IPS-11a (cell line): ENCODE measurements around the gene ATP11B.

Experiments used
- H3K4me3 ChIP-seq: one replicate; pipeline ENCODE4 v1.5.1; 2013; ENCODE audit warnings: low read depth, low read length, control low read depth

The ATP11B gene

GRCh38 chr3:182908471-182908870 is 115.2 kb downstream of the ATP11B start:
- no peak overlapping the region for H3K4me3 ChIP-seq

GRCh38 chr3:182909318-182910040 is 116.2 kb downstream of the ATP11B start:
- no peak overlapping the region for H3K4me3 ChIP-seq

- H3K4me3 ChIP-seq = no peak overlapping the region
These were observed 117.9 kb downstream of the ATP11B start for GRCh38 chr3:182910936-182911781.

GRCh38 chr3:182911782-182912111 is 118.4 kb downstream of the ATP11B start:
- no peak overlapping the region for H3K4me3 ChIP-seq

- H3K4me3 ChIP-seq = no peak overlapping the region
These were observed 119.2 kb downstream of the ATP11B start for GRCh38 chr3:182912474-182912873.

- no peak overlapping the region for H3K4me3 ChIP-seq
These were observed 120.6 kb downstream of the ATP11B start for GRCh38 chr3:182913889-182914288.

GRCh38 chr3:182914341-182914740 is 121.0 kb downstream of the ATP11B start:
- no peak overlapping the region for H3K4me3 ChIP-seq

- H3K4me3 ChIP-seq = no peak overlapping the region
These were observed 123.8 kb downstream of the ATP11B start for GRCh38 chr3:182917134-182917533.

GRCh38 chr3:182919866-182920357 is 126.6 kb downstream of the ATP11B start:
- H3K4me3 ChIP-seq = no peak overlapping the region

GRCh38 chr3:182920515-182921084 is 127.3 kb downstream of the ATP11B start:
- H3K4me3 ChIP-seq = no peak overlapping the region

- H3K4me3 ChIP-seq = no peak overlapping the region
These were observed 128.5 kb downstream of the ATP11B start for GRCh38 chr3:182921665-182922355.

GRCh38 chr3:182925330-182925943 is 132.1 kb downstream of the ATP11B start:
- no peak overlapping the region for H3K4me3 ChIP-seq

- H3K4me3 ChIP-seq = no peak overlapping the region
These were observed 132.6 kb downstream of the ATP11B start for GRCh38 chr3:182925944-182926337.

GRCh38 chr3:182935803-182936202 is 142.5 kb downstream of the ATP11B start:
- H3K4me3 ChIP-seq = no peak overlapping the region

GRCh38 chr3:182936239-182936917 is 143.1 kb downstream of the ATP11B start:
- H3K4me3 ChIP-seq = no peak overlapping the region

- H3K4me3 ChIP-seq = no peak overlapping the region
These were observed 143.6 kb downstream of the ATP11B start for GRCh38 chr3:182936918-182937285.

GRCh38 chr3:182937293-182938051 is 144.2 kb downstream of the ATP11B start:
- no peak overlapping the region for H3K4me3 ChIP-seq

GRCh38 chr3:182940266-182940808 is 147.0 kb downstream of the ATP11B start:
- H3K4me3 ChIP-seq = no peak overlapping the region

GRCh38 chr3:182941719-182942118 is 148.4 kb downstream of the ATP11B start:
- no peak overlapping the region for H3K4me3 ChIP-seq
